HG02642 (cell line): ENCODE measurements around the gene ZNF564.
"Not testable (repeated sequence)": the region's sequence is repeated elsewhere in the genome, so short reads cannot be mapped to it uniquely, and the experiment has no call there.

Experiments used
- ATAC-seq: cut with Tn5 transposase; IDR thresholded peaks from one replicate; pipeline ENCODE4 v1.9.1; 2021; ENCODE audit warnings: mild to moderate bottlenecking; ENCODE audit not compliant: unreplicated experiment, poor library complexity

The ZNF564 gene

GRCh38 chr19:12513531-12514061 lies 37.7 kb downstream of the ZNF564 start:
- no peak for ATAC-seq

GRCh38 chr19:12497032-12497431 lies 54.2 kb downstream of the ZNF564 start:
- ATAC-seq, result no peak

- no peak for ATAC-seq
These were observed 54.8 kb downstream of the ZNF564 start for GRCh38 chr19:12496480-12496879.

- ATAC-seq, result peak; percentile 99
These were observed 56.1 kb downstream of the ZNF564 start for GRCh38 chr19:12495002-12495802.

GRCh38 chr19:12494260-12494860 lies 56.9 kb downstream of the ZNF564 start:
- ATAC-seq, result no peak

GRCh38 chr19:12486265-12486783 lies 65.0 kb downstream of the ZNF564 start:
- ATAC-seq, result not testable (repeated sequence)

GRCh38 chr19:12485571-12485970 lies 65.7 kb downstream of the ZNF564 start:
- ATAC-seq, result no peak

GRCh38 chr19:12485052-12485416 lies 66.2 kb downstream of the ZNF564 start:
- ATAC-seq, result peak; percentile 14

GRCh38 chr19:12484371-12485051 lies 66.8 kb downstream of the ZNF564 start, which contains the start of gene ZNF709:
Gene ZNF709, minus strand, starts transcription at chr19:12484816. Its CDS starts 159 bp downstream, at chr19:12484657.
- ATAC-seq, result peak; percentile 96

GRCh38 chr19:12484011-12484370 lies 67.3 kb downstream of the ZNF564 start:
- no peak for ATAC-seq

GRCh38 chr19:12482509-12482886 lies 68.8 kb downstream of the ZNF564 start:
- no peak for ATAC-seq

- ATAC-seq, result no peak
These were observed 69.3 kb downstream of the ZNF564 start for GRCh38 chr19:12481781-12482508.

GRCh38 chr19:12478234-12478941 lies 72.9 kb downstream of the ZNF564 start:
- no peak for ATAC-seq
